ENCODE results near the gene SORCS1. TPM values are rescaled to one million over a fixed set of nuclear protein-coding genes. Genes with fewer than 3 reads are reported as not detected.

SORCS1 gene
- total and polyA plus RNA-seq, 2 donors (not counting 1 experiment from before 2014, with no cell fraction given), result under 0.01 to 0.01 TPM

DNA sequence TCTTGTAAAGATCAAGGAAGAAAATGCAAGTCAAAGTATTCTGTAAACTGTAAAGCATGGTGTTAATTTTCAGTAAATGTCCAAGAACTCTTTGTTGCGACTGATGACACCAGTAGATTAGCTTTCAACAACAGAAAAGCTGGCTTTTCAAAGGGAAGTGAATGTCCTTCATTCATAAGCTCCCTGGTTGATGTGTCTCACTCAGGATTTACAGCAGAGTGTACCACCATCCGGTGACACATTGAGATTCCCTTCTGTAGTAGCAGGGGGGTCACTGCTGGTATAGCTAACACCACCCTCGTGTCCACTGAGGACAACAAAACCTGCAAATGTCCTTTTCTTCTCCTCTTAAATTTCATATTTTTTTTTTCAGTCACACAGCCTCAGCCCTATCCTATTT is 253.4 kb downstream of the SORCS1 start:
- H3K79me2 ChIP-seq (ENCODE audit: control insufficient read depth, insufficient read depth, low read length), result no peaks in the 10 kb centered on the region
- no peaks in the 10 kb centered on the region for H4K20me1 ChIP-seq (ENCODE audit: control insufficient read depth, extremely low read depth, insufficient read depth, low read length)
- no peak for DNase-seq (ENCODE audit: low read depth in 2 of 2)
- no peak overlapping the region for H3K9ac ChIP-seq (ENCODE audit: insufficient read depth, low read length)
- no peaks in the 10 kb centered on the region for H3K4me1 ChIP-seq (ENCODE audit: control insufficient read depth, extremely low read depth, insufficient read depth, low read length)
- no peaks in the 10 kb centered on the region for H3K36me3 ChIP-seq (ENCODE audit: control insufficient read depth, insufficient read depth, low read length)
- TF ChIP-seq EZH2 (IDR thresholded peaks at IDR 0.05; ENCODE audit: low read length, missing control alignments), result no peak
- TF ChIP-seq, protein P1, sequence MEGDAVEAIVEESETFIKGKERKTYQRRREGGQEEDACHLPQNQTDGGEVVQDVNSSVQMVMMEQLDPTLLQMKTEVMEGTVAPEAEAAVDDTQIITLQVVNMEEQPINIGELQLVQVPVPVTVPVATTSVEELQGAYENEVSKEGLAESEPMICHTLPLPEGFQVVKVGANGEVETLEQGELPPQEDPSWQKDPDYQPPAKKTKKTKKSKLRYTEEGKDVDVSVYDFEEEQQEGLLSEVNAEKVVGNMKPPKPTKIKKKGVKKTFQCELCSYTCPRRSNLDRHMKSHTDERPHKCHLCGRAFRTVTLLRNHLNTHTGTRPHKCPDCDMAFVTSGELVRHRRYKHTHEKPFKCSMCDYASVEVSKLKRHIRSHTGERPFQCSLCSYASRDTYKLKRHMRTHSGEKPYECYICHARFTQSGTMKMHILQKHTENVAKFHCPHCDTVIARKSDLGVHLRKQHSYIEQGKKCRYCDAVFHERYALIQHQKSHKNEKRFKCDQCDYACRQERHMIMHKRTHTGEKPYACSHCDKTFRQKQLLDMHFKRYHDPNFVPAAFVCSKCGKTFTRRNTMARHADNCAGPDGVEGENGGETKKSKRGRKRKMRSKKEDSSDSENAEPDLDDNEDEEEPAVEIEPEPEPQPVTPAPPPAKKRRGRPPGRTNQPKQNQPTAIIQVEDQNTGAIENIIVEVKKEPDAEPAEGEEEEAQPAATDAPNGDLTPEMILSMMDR (conservative IDR thresholded peaks at IDR 0.05 in 1 of 2, IDR thresholded peaks at IDR 0.05 in 1 of 2; ENCODE audit: low read depth in 1 of 2, low read length in 2 of 2), result no peak
- H3K27me3 ChIP-seq (ENCODE audit: control insufficient read depth, insufficient read depth, low read length), result no peaks in the 10 kb centered on the region
- H3K4me2 ChIP-seq (ENCODE audit: extremely low read depth, insufficient read depth, low read length), result no peak overlapping the region
- H2AFZ ChIP-seq (ENCODE audit: low read length), result no peak overlapping the region
- no peaks in the 10 kb centered on the region for H3K9me3 ChIP-seq (ENCODE audit: control insufficient read depth, insufficient read depth, low read depth, low read length)
- no peak overlapping the region for H3K27ac ChIP-seq (ENCODE audit: insufficient read depth, low read length)
- no peak overlapping the region for H3K4me3 ChIP-seq (replicated peaks in 1 of 4; ENCODE audit: control extremely low read depth in 1 of 4, insufficient read depth in 1 of 4, low read depth in 3 of 4, low read length in 4 of 4)

GRCh38 chr10:106910666-106911065 is 253.8 kb downstream of the SORCS1 start:
- no peaks in the 10 kb centered on the region for H3K36me3 ChIP-seq (ENCODE audit: control insufficient read depth, insufficient read depth, low read length)
- no peaks in the 10 kb centered on the region for H3K4me1 ChIP-seq (ENCODE audit: control insufficient read depth, extremely low read depth, insufficient read depth, low read length)
- no peaks in the 10 kb centered on the region for H3K9me3 ChIP-seq (ENCODE audit: control insufficient read depth, insufficient read depth, low read depth, low read length)
- H2AFZ ChIP-seq (ENCODE audit: low read length), result no peak overlapping the region
- H3K27ac ChIP-seq (ENCODE audit: insufficient read depth, low read length), result no peak overlapping the region
- H4K20me1 ChIP-seq (ENCODE audit: control insufficient read depth, extremely low read depth, insufficient read depth, low read length), result no peaks in the 10 kb centered on the region
- no peak overlapping the region for H3K4me3 ChIP-seq (replicated peaks in 1 of 4; ENCODE audit: control extremely low read depth in 1 of 4, insufficient read depth in 1 of 4, low read depth in 3 of 4, low read length in 4 of 4)
- no peak for DNase-seq (ENCODE audit: low read depth in 2 of 2)
- no peaks in the 10 kb centered on the region for H3K79me2 ChIP-seq (ENCODE audit: control insufficient read depth, insufficient read depth, low read length)
- no peak overlapping the region for H3K4me2 ChIP-seq (ENCODE audit: extremely low read depth, insufficient read depth, low read length)
- H3K9ac ChIP-seq (ENCODE audit: insufficient read depth, low read length), result no peak overlapping the region
- no peaks in the 10 kb centered on the region for H3K27me3 ChIP-seq (ENCODE audit: control insufficient read depth, insufficient read depth, low read length)
- TF ChIP-seq EZH2 (IDR thresholded peaks at IDR 0.05; ENCODE audit: low read length, missing control alignments), result no peak
- TF ChIP-seq, protein P1 (conservative IDR thresholded peaks at IDR 0.05 in 1 of 2, IDR thresholded peaks at IDR 0.05 in 1 of 2; ENCODE audit: low read depth in 1 of 2, low read length in 2 of 2), result no peak

DNA sequence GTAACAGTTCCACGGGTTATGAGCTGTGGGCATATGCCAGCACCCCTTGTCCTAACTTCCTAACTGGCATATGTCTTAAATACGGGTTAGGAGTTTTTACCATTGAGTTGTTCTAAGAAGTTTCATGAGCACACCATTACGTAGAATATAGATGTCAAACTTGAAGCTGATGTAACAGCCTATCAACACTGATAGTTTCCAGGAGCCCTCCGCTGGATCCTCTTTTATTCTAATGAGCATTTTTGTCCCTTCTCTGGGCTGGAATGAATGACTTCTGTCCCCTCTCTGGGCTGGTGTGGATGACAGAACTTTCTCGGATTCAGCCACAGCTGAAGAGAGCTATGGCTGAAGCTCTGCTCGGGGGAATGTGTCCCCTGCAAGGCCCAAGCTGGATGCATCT is 256.3 kb downstream of the SORCS1 start:
- Histone ChIP-seq H2AFZ (ENCODE audit: low read length) (no peak overlapping the region), H4K20me1 (ENCODE audit: control insufficient read depth, extremely low read depth, insufficient read depth, low read length) (no peaks in the 10 kb centered on the region), H3K9me3 (ENCODE audit: control insufficient read depth, insufficient read depth, low read depth, low read length) (no peaks in the 10 kb centered on the region), H3K79me2 (ENCODE audit: control insufficient read depth, insufficient read depth, low read length) (no peaks in the 10 kb centered on the region), H3K4me1 (ENCODE audit: control insufficient read depth, extremely low read depth, insufficient read depth, low read length) (no peaks in the 10 kb centered on the region), H3K36me3 (ENCODE audit: control insufficient read depth, insufficient read depth, low read length) (no peaks in the 10 kb centered on the region), H3K4me2 (ENCODE audit: extremely low read depth, insufficient read depth, low read length) (no peak overlapping the region), H3K27ac (ENCODE audit: insufficient read depth, low read length) (no peak overlapping the region), H3K9ac (ENCODE audit: insufficient read depth, low read length) (no peak overlapping the region), H3K27me3 (ENCODE audit: control insufficient read depth, insufficient read depth, low read length) (no peaks in the 10 kb centered on the region), H3K4me3 (replicated peaks in 1 of 4; ENCODE audit: control extremely low read depth in 1 of 4, insufficient read depth in 1 of 4, low read depth in 3 of 4, low read length in 4 of 4) (no peak overlapping the region)
- no peak for DNase-seq (ENCODE audit: low read depth in 2 of 2)
- TF ChIP-seq, protein P1 (conservative IDR thresholded peaks at IDR 0.05 in 1 of 2, IDR thresholded peaks at IDR 0.05 in 1 of 2; ENCODE audit: low read depth in 1 of 2, low read length in 2 of 2), result no peak
- TF ChIP-seq EZH2 (IDR thresholded peaks at IDR 0.05; ENCODE audit: low read length, missing control alignments), result no peak
